Left lung (tissue), 10 donors: ENCODE data around the gene FIBP. TPM values are rescaled to one million over a fixed set of nuclear protein-coding genes. Genes with fewer than 3 reads are reported as not detected.

Source experiments
- ATAC-seq: fragments of 200-7000 bp; cut with Tn5 transposase; one replicate; pipeline ENCODE4 v1.9.1; 2020; ENCODE audit warnings: moderate library complexity
- DNase-seq, 4 donors: peaks; one replicate each; pipeline ENCODE4 v3.0.0-alpha.2; 2013 to 2020
- H3K27ac ChIP-seq, 2 donors: fragments of 200-600 bp; sonication (generic) in 1 of 2; one replicate each; pipeline versions ENCODE4 v1.5.0 to v1.8.0; 2020 to 2021
- H3K27me3 ChIP-seq, 2 donors: fragments of 200-600 bp; sonication (generic) in 1 of 2; one replicate each; pipeline versions ENCODE4 v1.5.0 to v1.8.0; 2020 to 2021
- H3K36me3 ChIP-seq, 2 donors: fragments of 200-600 bp; sonication (generic) in 1 of 2; one replicate each; pipeline versions ENCODE4 v1.5.0 to v1.8.0; 2020 to 2021
- H3K4me1 ChIP-seq, 2 donors: fragments of 200-600 bp; one replicate each; pipeline ENCODE4 v1.8.0; 2021
- H3K4me3 ChIP-seq, 2 donors: fragments of 200-600 bp; sonication (generic) in 1 of 2; one replicate each; pipeline versions ENCODE4 v1.5.0 to v1.8.0; 2020 to 2021; ENCODE audit warnings: mild to moderate bottlenecking in 1 of 2
- H3K9me3 ChIP-seq, 2 donors: fragments of 200-600 bp; sonication (generic) in 1 of 2; one replicate each; pipeline versions ENCODE4 v1.5.0 to v1.8.0; 2020 to 2021
- intact Hi-C, 2 donors: fragments of 100-400 bp; cut with DNase I; formaldehyde crosslinking; loops; one replicate each; pipeline versions ENCODE4 v1.11.2 to v1.14.2; 2022
- polyA plus RNA-seq, 6 donors: library from polyadenylated mRNA; unstranded; fragments of 120-200 nt; gene quantifications; one replicate each; pipeline ENCODE4 v1.2.1, GENCODE V29; 2013; ENCODE audit not compliant: insufficient read length in 6 of 6
- total RNA-seq, 2 donors: library from RNA; stranded (reverse); fragmentation: NEBNext Ultra II Directional; extraction: Animal tissue kit (Norgen Biotek cat#: 25700); gene quantifications; one replicate each; pipeline ENCODE4 v1.2.1, GENCODE V29; 2021
- TF ChIP-seq, protein P1 (sequence below), 2 donors: fragments of 200-600 bp; sonication (generic) in 1 of 2; IDR thresholded peaks; one replicate each; pipeline versions ENCODE4 v1.5.0 to v1.8.0; 2021; ENCODE audit warnings: antibody characterized with exemption in 2 of 2
- donor health status: DM: no; HTN: yes; CAD: no.
- donor health status: DM: no; HTN: no; CAD: no.

The FIBP gene
- total and polyA plus RNA-seq, 8 donors, result 56.5 to 83.0 (median 76.6) TPM

DNA sequence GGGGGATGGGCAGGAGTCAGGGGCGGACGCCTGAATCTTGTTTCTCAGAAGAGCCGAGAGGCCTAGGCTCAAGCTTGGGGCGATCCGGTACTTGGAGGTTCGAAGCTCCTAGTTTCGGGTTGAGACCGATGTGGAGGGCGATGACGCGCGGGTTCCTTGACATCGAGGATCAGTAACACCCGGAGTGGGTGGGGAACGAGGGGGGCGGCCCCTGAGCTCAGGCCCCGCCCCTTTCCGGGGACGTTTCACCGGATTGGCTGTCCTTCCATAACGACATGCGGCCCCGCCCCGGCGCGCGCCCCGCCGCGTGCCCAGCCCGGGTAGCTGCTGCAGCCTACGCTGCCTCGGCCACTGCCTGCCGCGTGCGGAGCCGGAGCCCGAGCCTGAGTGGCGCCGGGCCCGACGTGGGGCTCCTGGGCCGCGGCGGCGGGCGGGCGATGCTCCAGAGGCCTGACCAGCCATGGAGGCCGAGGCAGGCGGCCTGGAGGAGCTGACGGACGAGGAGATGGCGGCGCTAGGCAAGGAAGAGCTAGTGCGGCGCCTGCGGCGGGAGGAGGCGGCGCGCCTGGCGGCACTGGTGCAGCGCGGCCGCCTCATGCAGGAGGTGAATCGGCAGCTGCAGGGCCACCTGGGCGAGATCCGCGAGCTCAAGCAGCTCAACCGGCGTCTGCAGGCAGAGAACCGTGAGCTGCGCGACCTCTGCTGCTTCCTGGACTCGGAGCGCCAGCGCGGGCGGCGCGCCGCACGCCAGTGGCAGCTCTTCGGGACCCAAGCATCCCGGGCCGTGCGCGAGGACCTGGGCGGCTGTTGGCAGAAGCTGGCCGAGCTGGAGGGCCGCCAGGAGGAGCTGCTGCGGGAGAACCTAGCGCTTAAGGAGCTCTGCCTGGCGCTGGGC is 2.3 kb upstream of the FIBP start, which contains the start of gene CCDC85B:
Gene CCDC85B, plus strand, starts transcription at position 350 of the 895 bp plus-strand sequence. Its CDS starts 111 bp downstream, at position 461.
- intact Hi-C loops, result no loop called here
- Histone ChIP-seq H3K36me3 (peaks cover 0 to 29% of the 10 kb centered on the region in 2 donors), H3K27ac (peak within 1 kb of the TSS; percentile 95 to 97), H3K9me3 (no peaks in the 10 kb centered on the region), H3K27me3 (no peaks in the 10 kb centered on the region), H3K4me3 (peak within 1 kb of the TSS; percentile 52 to 70), H3K4me1 (peaks cover 20 to 88% of the 10 kb centered on the region in 2 donors)
- TF ChIP-seq, protein P1, sequence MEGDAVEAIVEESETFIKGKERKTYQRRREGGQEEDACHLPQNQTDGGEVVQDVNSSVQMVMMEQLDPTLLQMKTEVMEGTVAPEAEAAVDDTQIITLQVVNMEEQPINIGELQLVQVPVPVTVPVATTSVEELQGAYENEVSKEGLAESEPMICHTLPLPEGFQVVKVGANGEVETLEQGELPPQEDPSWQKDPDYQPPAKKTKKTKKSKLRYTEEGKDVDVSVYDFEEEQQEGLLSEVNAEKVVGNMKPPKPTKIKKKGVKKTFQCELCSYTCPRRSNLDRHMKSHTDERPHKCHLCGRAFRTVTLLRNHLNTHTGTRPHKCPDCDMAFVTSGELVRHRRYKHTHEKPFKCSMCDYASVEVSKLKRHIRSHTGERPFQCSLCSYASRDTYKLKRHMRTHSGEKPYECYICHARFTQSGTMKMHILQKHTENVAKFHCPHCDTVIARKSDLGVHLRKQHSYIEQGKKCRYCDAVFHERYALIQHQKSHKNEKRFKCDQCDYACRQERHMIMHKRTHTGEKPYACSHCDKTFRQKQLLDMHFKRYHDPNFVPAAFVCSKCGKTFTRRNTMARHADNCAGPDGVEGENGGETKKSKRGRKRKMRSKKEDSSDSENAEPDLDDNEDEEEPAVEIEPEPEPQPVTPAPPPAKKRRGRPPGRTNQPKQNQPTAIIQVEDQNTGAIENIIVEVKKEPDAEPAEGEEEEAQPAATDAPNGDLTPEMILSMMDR (IDR thresholded peaks at IDR 0.05), result no peak
- DNase-seq, result peak; percentile 97 to 99 (median 98)
- ATAC-seq, result peak; percentile 83

DNA sequence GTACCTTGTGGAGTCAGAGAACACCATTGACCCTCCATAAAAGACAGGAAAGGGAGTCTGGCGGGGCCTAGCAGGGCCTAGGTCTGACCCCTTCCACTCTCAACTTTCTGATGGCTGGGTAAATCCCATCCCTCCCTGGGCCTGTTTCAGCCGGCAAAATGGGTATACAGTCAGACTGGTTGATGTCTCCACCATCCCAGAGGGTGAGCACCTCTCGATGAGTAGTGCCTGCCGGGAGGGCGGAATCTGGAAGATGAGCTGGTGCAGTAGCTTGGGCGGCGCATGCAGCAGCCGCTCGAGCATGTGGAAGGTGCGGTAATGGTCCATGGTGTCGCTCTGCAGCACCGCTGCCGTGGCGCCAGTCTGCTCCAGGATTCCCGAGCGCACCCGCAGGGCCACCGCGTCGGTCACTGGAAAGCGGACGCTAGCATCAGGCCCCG is 528 bp downstream of the FIBP start:
- Histone ChIP-seq H3K4me1 (peaks cover 20 to 69% of the 10 kb centered on the region in 2 donors), H3K9me3 (no peaks in the 10 kb centered on the region), H3K4me3 (peak overlapping the region; percentile 73 to 87), H3K27me3 (no peaks in the 10 kb centered on the region), H3K36me3 (peaks cover 0 to 51% of the 10 kb centered on the region in 2 donors), H3K27ac (peak overlapping the region; percentile 95 to 97)
- no peak for ATAC-seq
- peak in 2 of 4 donors; percentile 19 to 86 for DNase-seq
- intact Hi-C loops, result loop anchor here in 1 of 2 donors (10.0 kb wide), 1 partner anchor 97 kb away; no protein-coding TSS in a partner anchor
- TF ChIP-seq, protein P1 (IDR thresholded peaks at IDR 0.05), result no peak

DNA sequence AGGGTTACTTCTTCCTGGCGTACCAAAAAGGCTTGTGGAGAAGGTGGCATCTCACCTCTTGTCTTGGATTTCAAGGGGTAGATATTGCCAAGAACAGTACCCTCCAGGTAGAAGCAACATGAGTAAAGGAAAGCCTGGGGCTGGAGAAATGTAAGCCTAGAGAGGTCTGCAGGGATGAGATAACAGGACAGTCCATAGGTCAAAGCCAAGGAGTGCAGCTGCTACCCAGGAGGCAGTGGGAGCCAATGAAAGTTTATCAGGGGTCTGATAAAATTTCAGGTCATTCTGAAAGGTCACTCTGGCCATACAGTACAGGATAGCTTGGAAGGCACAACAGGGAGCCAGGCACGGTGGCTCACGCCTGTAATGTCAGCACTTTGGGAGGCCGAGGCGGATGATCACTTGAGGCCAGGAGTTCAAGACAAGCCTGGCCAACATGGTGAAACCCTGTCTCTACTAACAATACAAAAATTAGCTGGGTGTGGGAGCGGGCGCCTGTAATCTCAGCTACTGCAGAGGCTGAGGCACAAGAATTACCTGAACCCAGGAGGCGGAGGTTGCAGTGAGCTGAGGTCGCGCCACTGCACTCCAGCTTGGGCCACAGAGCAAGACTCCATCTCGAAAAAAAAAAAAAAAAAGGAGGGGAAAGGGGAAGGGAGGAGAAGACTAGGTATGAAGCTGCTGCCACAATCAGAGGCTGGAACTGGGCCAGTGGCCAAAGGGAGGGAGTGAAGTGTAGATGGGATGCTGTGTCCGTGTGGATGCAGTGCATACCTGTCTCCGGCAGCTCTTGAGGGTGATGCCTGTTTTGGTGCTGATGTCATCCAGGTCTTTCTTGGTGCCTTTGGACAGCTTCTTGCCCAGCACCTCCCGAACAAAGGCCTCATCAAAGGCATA is 1.2 kb downstream of the FIBP start:
- Histone ChIP-seq H3K4me3 (peak overlapping the region; percentile 73 to 87), H3K36me3 (peaks cover 0 to 51% of the 10 kb centered on the region in 2 donors), H3K9me3 (no peaks in the 10 kb centered on the region), H3K27ac (peak overlapping the region in 1 of 2 donors; percentile 97), H3K27me3 (no peaks in the 10 kb centered on the region), H3K4me1 (peaks cover 20 to 62% of the 10 kb centered on the region in 2 donors)
- intact Hi-C loops, result loop anchor here in 1 of 2 donors (10.0 kb wide), 1 partner anchor 98 kb away; no protein-coding TSS in a partner anchor
- DNase-seq (peak in 1 of 4 donors; percentile 17), ATAC-seq (no peak)
- TF ChIP-seq, protein P1 (IDR thresholded peaks at IDR 0.05), result no peak

DNA sequence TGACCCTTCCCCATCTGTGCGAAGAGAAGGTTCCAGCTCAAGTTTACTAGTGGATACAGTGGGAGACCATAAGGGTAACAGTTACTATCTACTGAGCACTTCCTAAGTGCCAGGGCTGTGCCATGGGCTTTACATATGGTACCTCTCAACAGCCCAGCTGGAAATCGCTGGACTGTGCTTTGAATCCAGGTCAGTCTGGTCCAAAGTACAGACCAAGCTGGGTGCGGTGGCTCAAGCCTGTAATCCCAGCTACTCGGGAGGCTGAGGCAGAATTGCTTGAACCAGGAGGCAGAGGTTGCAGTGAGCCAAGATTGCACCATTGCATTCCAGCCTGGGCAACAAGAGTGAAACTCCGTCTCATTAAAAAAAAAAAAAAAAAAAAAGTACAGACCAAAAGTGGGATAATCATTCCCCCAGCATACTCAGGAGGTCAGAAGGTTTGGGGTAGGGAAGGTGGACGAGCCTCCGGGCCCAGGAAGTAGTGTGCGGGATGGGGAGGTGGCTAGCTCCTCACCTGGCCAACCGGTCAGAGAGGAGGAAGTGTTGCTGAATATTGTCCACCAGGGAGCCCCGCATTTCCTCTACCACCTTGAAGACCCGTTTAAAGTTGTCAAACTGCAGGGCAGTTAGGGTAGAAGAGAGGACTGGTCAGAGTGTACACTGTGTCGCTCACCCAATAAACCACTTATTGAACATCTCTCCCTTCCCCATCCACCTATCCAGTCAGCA is 2.3 kb downstream of the FIBP start:
- Histone ChIP-seq H3K27ac (no peak overlapping the region), H3K4me3 (no peak overlapping the region), H3K4me1 (peaks cover 14 to 51% of the 10 kb centered on the region in 2 donors), H3K27me3 (no peaks in the 10 kb centered on the region), H3K36me3 (peaks cover 0 to 49% of the 10 kb centered on the region in 2 donors), H3K9me3 (no peaks in the 10 kb centered on the region)
- TF ChIP-seq, protein P1 (IDR thresholded peaks at IDR 0.05), result no peak
- intact Hi-C loops, result loop anchor here in 1 of 2 donors (10.0 kb wide), 1 partner anchor 99 kb away; no protein-coding TSS in a partner anchor
- ATAC-seq (no peak), DNase-seq (peak in 1 of 4 donors; percentile 20)
